GM12878 (cell line): ENCODE measurements around the gene EZH2. TPM values are rescaled to one million over a fixed set of nuclear protein-coding genes. Genes with fewer than 3 reads are reported as not detected.

Experiments used
- FOS ChIP-seq: IDR thresholded peaks from 3 replicates; pipeline ENCODE4 v1.6.1; 2011; ENCODE audit warnings: borderline replicate concordance; ENCODE audit not compliant: insufficient read length; ENCODE audit errors: extremely low read depth
- HDGF ChIP-seq: fragments of 450-650 bp; IDR thresholded peaks from 2 replicates; pipeline ENCODE4 v1.6.1; 2016; ENCODE audit warnings: antibody characterized with exemption
- JUND ChIP-seq: IDR thresholded peaks from 2 replicates; pipeline ENCODE4 v1.6.1; 2012; ENCODE audit warnings: low read depth, mild to moderate bottlenecking, low read length, improper control_type of control experiment, moderate library complexity
- MXI1 ChIP-seq: fragments of 150-350 bp; IDR thresholded peaks from 2 replicates; pipeline ENCODE4 v1.6.1; 2011; ENCODE audit warnings: low read depth, mild to moderate bottlenecking, inconsistent platforms, low read length, improper control_type of control experiment
- POU2F2 ChIP-seq: IDR thresholded peaks from 3 replicates; pipeline ENCODE4 v1.6.1; 2011; ENCODE audit warnings: low read depth, mild to moderate bottlenecking, low read length, borderline replicate concordance
- PRDM15 ChIP-seq: fragments of 450-650 bp; formaldehyde crosslinking; IDR thresholded peaks from 2 replicates; pipeline ENCODE4 v1.4.0; 2020; ENCODE audit warnings: mild to moderate bottlenecking, moderate library complexity
- RAD21 ChIP-seq: IDR thresholded peaks from 2 replicates; pipeline ENCODE4 v1.6.1; 2011; ENCODE audit warnings: mild to moderate bottlenecking, low read depth, low read length, moderate library complexity; ENCODE audit not compliant: insufficient read depth
- RAD51 ChIP-seq: fragments of 450-650 bp; IDR thresholded peaks from 2 replicates; pipeline ENCODE4 v1.6.1; 2016; ENCODE audit warnings: moderate library complexity, mild to moderate bottlenecking, inconsistent platforms
- STAT1 ChIP-seq: fragments of 450-650 bp; conservative IDR thresholded peaks from 2 replicates; pipeline ENCODE4 v1.6.1; 2014; ENCODE audit warnings: antibody characterized with exemption, mild to moderate bottlenecking
- ZBTB40 ChIP-seq: fragments of 450-650 bp; IDR thresholded peaks from 2 replicates; pipeline ENCODE4 v1.6.1; 2016; ENCODE audit warnings: mild to moderate bottlenecking, moderate library complexity, borderline replicate concordance
- polyA plus RNA-seq, 11 experiments: library from polyadenylated mRNA; depleted of rRNA in 4 of 11; unstranded in 6 of 11; stranded (reverse) in 5 of 11; fragments of >200 nt; fragmentation: Nextera tagmentation in 4 of 11; fragmentation: Illumina TruSeq in 1 of 11; extraction: Ambion mirVana in 4 of 11; extraction: Trizol in 1 of 11; gene quantifications; 1 replicate in 1 of 11; 2 replicates in 10 of 11; pipeline versions ENCODE4 v1.2.1 to v1.2.3, GENCODE V29; 2011 to 2016; ENCODE audit warnings: inconsistent platforms in 2 of 11, missing spikeins in 2 of 11, low read depth in 1 of 11
- total RNA-seq, 4 experiments: library from RNA; depleted of rRNA in 3 of 4; stranded (reverse); fragments of >200 nt in 3 of 4; fragmentation: Illumina TruSeq in 1 of 4; extraction: Trizol in 1 of 4; gene quantifications; 2 replicates each; pipeline versions ENCODE4 v1.2.1 to v1.2.3, GENCODE V29; 2013 to 2021
- TF ChIP-seq, protein P1 (sequence below): fragments of 450-650 bp; IDR thresholded peaks from 2 replicates; pipeline ENCODE4 v1.6.1; 2017; ENCODE audit warnings: mild to moderate bottlenecking
- TF ChIP-seq, protein P2 (sequence below): fragments of 450-650 bp; IDR thresholded peaks from 2 replicates; pipeline ENCODE4 v1.6.1; 2017; ENCODE audit warnings: low read depth, mild to moderate bottlenecking, moderate library complexity
- TF ChIP-seq, protein P3 (sequence below): IDR thresholded peaks from 2 replicates; pipeline ENCODE4 v1.6.1; 2011; ENCODE audit warnings: borderline replicate concordance, low read depth, mild to moderate bottlenecking, moderate library complexity, low read length; ENCODE audit not compliant: insufficient read depth, poor library complexity, severe bottlenecking

The EZH2 gene
- total and polyA plus RNA-seq, 10 of the 15 experiments (the other 5 are each of a cell fraction or from before 2014, with no cell fraction given) = 19.4 to 69.6 (median 40.8) TPM

DNA sequence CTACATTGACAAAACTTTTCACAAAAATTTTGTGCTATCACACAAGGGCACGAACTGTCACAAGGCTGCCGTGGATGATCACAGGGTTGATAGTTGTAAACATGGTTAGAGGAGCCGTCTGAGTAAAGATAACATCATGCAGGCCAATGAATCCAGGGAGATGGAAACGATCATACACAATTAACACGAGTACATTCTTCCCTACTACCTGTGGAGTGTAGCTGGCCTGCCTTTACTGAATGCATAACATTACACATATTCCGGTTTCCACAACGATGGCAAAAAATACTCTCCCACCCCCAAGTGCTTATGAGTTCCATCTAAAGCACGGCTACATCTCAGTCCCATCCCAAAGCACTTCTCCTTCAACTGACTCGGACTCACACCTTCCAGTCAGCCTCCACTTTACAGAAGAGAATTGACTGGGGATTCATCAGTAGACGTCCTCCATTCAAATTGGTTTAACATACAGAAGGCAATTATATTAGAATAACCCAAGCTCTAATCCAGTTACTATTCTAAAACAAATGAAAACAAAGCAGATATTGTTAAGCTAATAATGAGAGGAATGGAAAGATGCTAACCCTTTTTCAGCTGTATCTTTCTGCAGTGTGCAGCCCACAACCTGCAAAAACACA, 69.0 kb downstream of the EZH2 start (continued):
- TF ChIP-seq, protein P1, sequence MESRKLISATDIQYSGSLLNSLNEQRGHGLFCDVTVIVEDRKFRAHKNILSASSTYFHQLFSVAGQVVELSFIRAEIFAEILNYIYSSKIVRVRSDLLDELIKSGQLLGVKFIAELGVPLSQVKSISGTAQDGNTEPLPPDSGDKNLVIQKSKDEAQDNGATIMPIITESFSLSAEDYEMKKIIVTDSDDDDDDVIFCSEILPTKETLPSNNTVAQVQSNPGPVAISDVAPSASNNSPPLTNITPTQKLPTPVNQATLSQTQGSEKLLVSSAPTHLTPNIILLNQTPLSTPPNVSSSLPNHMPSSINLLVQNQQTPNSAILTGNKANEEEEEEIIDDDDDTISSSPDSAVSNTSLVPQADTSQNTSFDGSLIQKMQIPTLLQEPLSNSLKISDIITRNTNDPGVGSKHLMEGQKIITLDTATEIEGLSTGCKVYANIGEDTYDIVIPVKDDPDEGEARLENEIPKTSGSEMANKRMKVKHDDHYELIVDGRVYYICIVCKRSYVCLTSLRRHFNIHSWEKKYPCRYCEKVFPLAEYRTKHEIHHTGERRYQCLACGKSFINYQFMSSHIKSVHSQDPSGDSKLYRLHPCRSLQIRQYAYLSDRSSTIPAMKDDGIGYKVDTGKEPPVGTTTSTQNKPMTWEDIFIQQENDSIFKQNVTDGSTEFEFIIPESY = no peak
- no peak for TF ChIP-seq ZBTB40
- no peak for TF ChIP-seq STAT1
- no peak for TF ChIP-seq HDGF
- no peak for TF ChIP-seq MXI1
- no peak for TF ChIP-seq PRDM15 (CRISPR knock-in tag)
- TF ChIP-seq, protein P2, sequence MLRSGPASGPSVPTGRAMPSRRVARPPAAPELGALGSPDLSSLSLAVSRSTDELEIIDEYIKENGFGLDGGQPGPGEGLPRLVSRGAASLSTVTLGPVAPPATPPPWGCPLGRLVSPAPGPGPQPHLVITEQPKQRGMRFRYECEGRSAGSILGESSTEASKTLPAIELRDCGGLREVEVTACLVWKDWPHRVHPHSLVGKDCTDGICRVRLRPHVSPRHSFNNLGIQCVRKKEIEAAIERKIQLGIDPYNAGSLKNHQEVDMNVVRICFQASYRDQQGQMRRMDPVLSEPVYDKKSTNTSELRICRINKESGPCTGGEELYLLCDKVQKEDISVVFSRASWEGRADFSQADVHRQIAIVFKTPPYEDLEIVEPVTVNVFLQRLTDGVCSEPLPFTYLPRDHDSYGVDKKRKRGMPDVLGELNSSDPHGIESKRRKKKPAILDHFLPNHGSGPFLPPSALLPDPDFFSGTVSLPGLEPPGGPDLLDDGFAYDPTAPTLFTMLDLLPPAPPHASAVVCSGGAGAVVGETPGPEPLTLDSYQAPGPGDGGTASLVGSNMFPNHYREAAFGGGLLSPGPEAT = no peak
- TF ChIP-seq POU2F2 = no peak
- TF ChIP-seq JUND = no peak
- TF ChIP-seq FOS = no peak
- TF ChIP-seq, protein P3, sequence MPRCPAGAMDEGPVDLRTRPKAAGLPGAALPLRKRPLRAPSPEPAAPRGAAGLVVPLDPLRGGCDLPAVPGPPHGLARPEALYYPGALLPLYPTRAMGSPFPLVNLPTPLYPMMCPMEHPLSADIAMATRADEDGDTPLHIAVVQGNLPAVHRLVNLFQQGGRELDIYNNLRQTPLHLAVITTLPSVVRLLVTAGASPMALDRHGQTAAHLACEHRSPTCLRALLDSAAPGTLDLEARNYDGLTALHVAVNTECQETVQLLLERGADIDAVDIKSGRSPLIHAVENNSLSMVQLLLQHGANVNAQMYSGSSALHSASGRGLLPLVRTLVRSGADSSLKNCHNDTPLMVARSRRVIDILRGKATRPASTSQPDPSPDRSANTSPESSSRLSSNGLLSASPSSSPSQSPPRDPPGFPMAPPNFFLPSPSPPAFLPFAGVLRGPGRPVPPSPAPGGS = no peak
- TF ChIP-seq RAD21 = no peak
- no peak for TF ChIP-seq RAD51
- TF ChIP-seq, all 136 proteins: peak for 0
